CD4-positive, alpha-beta T cell (primary cell): Measurements from ENCODE around the gene LEKR1. TPM values are rescaled to one million over a fixed set of nuclear protein-coding genes. Genes with fewer than 3 reads are reported as not detected.

ENCODE experiments used
- ATAC-seq: fragments of 200-7000 bp; cut with Tn5 transposase; one replicate; pipeline ENCODE4 v1.10.0; 2022; ENCODE audit warnings: mild to moderate bottlenecking; ENCODE audit not compliant: poor library complexity
- CTCF ChIA-PET: fragments of 350-600 bp; sonication (Branson Sonifier 250); formaldehyde crosslinking; loops from one replicate; lab custom pipeline; 2021; ENCODE audit warnings: antibody characterized with exemption, inconsistent platforms; lab: Charles Lee
- POLR2A ChIA-PET: fragments of 350-600 bp; sonication (Branson Sonifier 250); formaldehyde crosslinking; loops from one replicate; lab custom pipeline; 2021; ENCODE audit warnings: antibody characterized with exemption, inconsistent platforms; lab: Charles Lee
- DNase-seq, 14 experiments: peaks; one replicate each; pipeline ENCODE4 v3.0.0-alpha.2; 2013 to 2020; ENCODE audit warnings: mixed read lengths in 2 of 14
- H3K27ac ChIP-seq, 2 donors: one replicate each; pipeline versions ENCODE4 v1.5.1 to v1.7.0; 2013; ENCODE audit warnings: low read length in 2 of 2, low read depth in 1 of 2, mild to moderate bottlenecking in 1 of 2
- H3K27me3 ChIP-seq, 2 experiments: 1 replicate in 1 of 2; 2 replicates in 1 of 2; pipeline versions ENCODE4 v1.6.1 to v1.7.0; 2013; ENCODE audit warnings: low read length in 2 of 2, control low read depth in 1 of 2, mild to moderate bottlenecking in 1 of 2, moderate library complexity in 1 of 2; ENCODE audit not compliant: insufficient read depth in 2 of 2, control insufficient read depth in 1 of 2
- H3K36me3 ChIP-seq: one replicate; pipeline ENCODE4 v1.6.1; 2013; ENCODE audit warnings: low read length, control low read depth; ENCODE audit not compliant: insufficient read depth
- H3K4me1 ChIP-seq: one replicate; pipeline ENCODE4 v1.6.1; 2013; ENCODE audit warnings: low read length, control low read depth; ENCODE audit not compliant: insufficient read depth
- H3K4me3 ChIP-seq: one replicate; pipeline ENCODE4 v1.5.1; 2013; ENCODE audit warnings: mild to moderate bottlenecking, low read length, moderate library complexity
- H3K9me3 ChIP-seq, 2 experiments: 1 replicate in 1 of 2; 2 replicates in 1 of 2; pipeline versions ENCODE4 v1.6.1 to v1.7.0; 2013; ENCODE audit warnings: low read length in 2 of 2, mild to moderate bottlenecking in 2 of 2, control low read depth in 1 of 2, moderate library complexity in 1 of 2; ENCODE audit not compliant: control insufficient read depth in 1 of 2, insufficient read depth in 1 of 2
- H3K27ac Mint-ChIP-seq: one replicate; pipeline ENCODE4 v1.8.0; 2020; ENCODE audit warnings: mixed read lengths
- H3K27me3 Mint-ChIP-seq: one replicate; pipeline ENCODE4 v1.8.0; 2021; ENCODE audit warnings: mixed read lengths
- H3K36me3 Mint-ChIP-seq: one replicate; pipeline ENCODE4 v1.8.0; 2021; ENCODE audit warnings: low read depth, mixed read lengths
- H3K4me1 Mint-ChIP-seq: one replicate; pipeline ENCODE4 v1.8.0; 2021; ENCODE audit warnings: low read depth, mixed read lengths
- H3K4me3 Mint-ChIP-seq: one replicate; pipeline ENCODE4 v1.8.0; 2020; ENCODE audit warnings: mild to moderate bottlenecking, mixed read lengths
- H3K9me3 Mint-ChIP-seq: one replicate; pipeline ENCODE4 v1.8.0; 2020; ENCODE audit warnings: mixed read lengths
- intact Hi-C, 2 experiments: fragments of 100-400 bp; cut with DNase I in 1 of 2; cut with micrococcal nuclease in 1 of 2; formaldehyde crosslinking; loops; one replicate each; pipeline versions ENCODE4 v1.15.1 to v1.9.0; 2023 to 2025; cut with DNase I, micrococcal nuclease
- total RNA-seq, 174 experiments: library from RNA in 2 of 174; stranded (reverse) in 2 of 174; gene quantifications; one replicate each; pipeline ENCODE4 v1.2.3 and lab custom pipeline; 2021 to 2026
- TF ChIP-seq, protein P1 (sequence below): fragments of 200-600 bp; IDR thresholded peaks from one replicate; pipeline ENCODE4 v1.8.0; 2022; ENCODE audit warnings: antibody characterized with exemption, mild to moderate bottlenecking

The LEKR1 gene
- total RNA-seq, 2 experiments from 2014 or later, result 0.77 to 1.0 TPM

DNA sequence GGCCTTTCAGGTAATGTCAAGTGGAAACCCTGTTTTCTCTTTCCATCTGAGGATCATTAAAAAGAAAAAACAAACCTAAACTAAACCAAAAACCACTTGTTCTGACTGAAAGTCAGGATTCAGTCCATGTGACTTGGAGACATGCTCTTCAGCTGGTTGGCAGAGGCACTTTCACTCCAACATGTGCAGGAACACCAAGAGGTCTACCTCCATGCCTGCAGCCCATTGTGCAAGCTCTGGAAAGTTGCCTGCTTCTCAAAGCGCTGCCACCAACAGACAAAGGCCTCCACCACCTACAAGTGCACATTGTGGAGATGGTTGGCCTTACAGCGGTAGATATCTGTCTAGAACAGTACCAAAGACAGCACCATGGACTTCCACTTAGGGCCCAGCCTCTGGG, 161.8 kb downstream of the LEKR1 start:
- Histone ChIP-seq H3K4me1 (no peaks in the 10 kb centered on the region), H3K27me3 (peaks cover 0 to 5% of the 10 kb centered on the region in 2 experiments), H3K4me3 (no peak overlapping the region), H3K27ac (no peak overlapping the region), H3K9me3 (no peaks in the 10 kb centered on the region), H3K36me3 (no peaks in the 10 kb centered on the region)
- ChIA-PET CTCF (no interaction called here), POLR2A (no interaction called here)
- intact Hi-C loops, result no loop called here
- ATAC-seq (no peak), DNase-seq (no peak)
- TF ChIP-seq, protein P1, sequence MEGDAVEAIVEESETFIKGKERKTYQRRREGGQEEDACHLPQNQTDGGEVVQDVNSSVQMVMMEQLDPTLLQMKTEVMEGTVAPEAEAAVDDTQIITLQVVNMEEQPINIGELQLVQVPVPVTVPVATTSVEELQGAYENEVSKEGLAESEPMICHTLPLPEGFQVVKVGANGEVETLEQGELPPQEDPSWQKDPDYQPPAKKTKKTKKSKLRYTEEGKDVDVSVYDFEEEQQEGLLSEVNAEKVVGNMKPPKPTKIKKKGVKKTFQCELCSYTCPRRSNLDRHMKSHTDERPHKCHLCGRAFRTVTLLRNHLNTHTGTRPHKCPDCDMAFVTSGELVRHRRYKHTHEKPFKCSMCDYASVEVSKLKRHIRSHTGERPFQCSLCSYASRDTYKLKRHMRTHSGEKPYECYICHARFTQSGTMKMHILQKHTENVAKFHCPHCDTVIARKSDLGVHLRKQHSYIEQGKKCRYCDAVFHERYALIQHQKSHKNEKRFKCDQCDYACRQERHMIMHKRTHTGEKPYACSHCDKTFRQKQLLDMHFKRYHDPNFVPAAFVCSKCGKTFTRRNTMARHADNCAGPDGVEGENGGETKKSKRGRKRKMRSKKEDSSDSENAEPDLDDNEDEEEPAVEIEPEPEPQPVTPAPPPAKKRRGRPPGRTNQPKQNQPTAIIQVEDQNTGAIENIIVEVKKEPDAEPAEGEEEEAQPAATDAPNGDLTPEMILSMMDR, result no peak
- Mint-ChIP-seq H3K27ac (no peak overlapping the region), H3K4me3 (no peak overlapping the region), H3K4me1 (no peaks in the 10 kb centered on the region), H3K36me3 (no peaks in the 10 kb centered on the region), H3K9me3 (no peaks in the 10 kb centered on the region), H3K27me3 (no peaks in the 10 kb centered on the region)

DNA sequence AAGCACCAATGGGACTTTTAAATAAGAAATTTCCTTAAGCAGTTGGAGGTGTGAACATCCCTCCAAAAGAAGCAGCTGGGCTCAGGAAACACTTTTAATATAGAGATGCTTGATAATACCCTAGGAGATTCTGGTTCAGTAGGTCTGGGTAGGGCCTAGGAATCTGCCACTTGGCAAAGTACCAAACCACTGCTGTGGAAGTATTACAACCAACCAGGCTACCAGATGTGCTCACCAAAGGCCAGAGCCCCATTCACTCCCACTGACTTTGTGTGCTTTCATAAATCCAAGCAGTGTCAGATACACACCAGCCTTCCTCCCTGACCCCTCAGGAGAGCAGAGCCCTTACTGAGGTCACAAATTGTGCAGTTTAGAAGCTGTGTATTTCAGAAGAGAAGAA, 171.2 kb downstream of the LEKR1 start:
- Histone ChIP-seq H3K4me3 (no peak overlapping the region), H3K27me3 (no peaks in the 10 kb centered on the region), H3K4me1 (no peaks in the 10 kb centered on the region), H3K36me3 (no peaks in the 10 kb centered on the region), H3K9me3 (no peaks in the 10 kb centered on the region), H3K27ac (no peak overlapping the region)
- POLR2A ChIA-PET, result interaction anchor here (0.6 kb wide), 1 partner anchor 817 kb away, joined by 3 read pairs; no protein-coding TSS in a partner anchor
- Mint-ChIP-seq H3K4me1 (no peaks in the 10 kb centered on the region), H3K27ac (no peak overlapping the region), H3K4me3 (no peak overlapping the region), H3K9me3 (no peaks in the 10 kb centered on the region), H3K36me3 (no peaks in the 10 kb centered on the region), H3K27me3 (peaks cover 6% of the 10 kb centered on the region)
- CTCF ChIA-PET, result no interaction called here
- intact Hi-C loops, result no loop called here
- TF ChIP-seq, protein P1, result no peak
- DNase-seq, result no peak
- no peak for ATAC-seq

DNA sequence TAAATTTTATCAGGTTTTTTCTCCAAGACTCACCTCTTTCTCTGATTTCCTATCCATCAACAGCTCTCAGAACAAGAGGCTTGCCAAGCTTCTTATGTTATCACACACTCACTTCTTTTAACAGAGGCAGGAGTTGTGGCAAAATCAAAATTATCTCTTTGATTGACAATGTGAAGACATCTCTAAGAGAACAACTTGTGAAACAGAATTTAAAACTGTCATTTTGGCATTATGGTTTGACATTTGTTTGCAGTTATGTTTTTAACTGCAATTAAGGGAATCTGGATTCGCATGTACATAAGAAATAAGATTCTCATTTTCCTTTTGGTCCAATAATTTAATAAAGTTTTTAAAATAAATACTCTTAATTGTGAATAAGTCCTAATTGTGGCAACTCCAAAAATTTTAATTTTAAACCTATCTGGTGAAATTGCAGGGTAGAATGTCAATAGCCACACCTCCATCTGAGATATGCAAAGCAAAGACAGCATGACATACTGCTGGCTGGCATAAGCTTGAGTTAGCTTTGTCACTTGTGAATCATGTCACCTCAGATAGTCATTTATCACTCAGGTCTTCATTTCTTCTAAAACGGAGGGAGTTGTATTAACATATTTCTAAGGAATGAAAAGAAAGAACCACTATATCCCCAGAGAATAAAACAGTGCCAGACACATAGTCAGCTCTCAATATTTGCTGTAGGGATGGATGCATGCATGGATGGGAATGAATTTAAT, 175.2 kb downstream of the LEKR1 start:
- no peak for DNase-seq

More for the DNA sequence above, 175.2 kb downstream of the LEKR1 start:
- ChIA-PET POLR2A (no interaction called here), CTCF (no interaction called here)
- Histone ChIP-seq H3K36me3 (no peaks in the 10 kb centered on the region), H3K27ac (no peak overlapping the region), H3K9me3 (no peaks in the 10 kb centered on the region), H3K27me3 (no peaks in the 10 kb centered on the region), H3K4me1 (no peaks in the 10 kb centered on the region), H3K4me3 (no peak overlapping the region)
- TF ChIP-seq, protein P1, result no peak
- H3K27ac Mint-ChIP-seq, result no peak overlapping the region
- H3K9me3 Mint-ChIP-seq, result peaks cover 6% of the 10 kb centered on the region
- H3K4me1 Mint-ChIP-seq, result no peaks in the 10 kb centered on the region
- H3K36me3 Mint-ChIP-seq, result no peaks in the 10 kb centered on the region
- H3K27me3 Mint-ChIP-seq, result peaks cover 20% of the 10 kb centered on the region
- no peak overlapping the region for H3K4me3 Mint-ChIP-seq
- intact Hi-C loops, result no loop called here
- ATAC-seq, result no peak
